22Rv1 (cell line): ENCODE data around the gene SYNE4.
"Not testable (repeated sequence)": the region's sequence is repeated elsewhere in the genome, so short reads cannot be mapped to it uniquely, and the experiment has no call there.

Source experiments
- H3K27ac ChIP-seq: fragments of 450-650 bp; 2 replicates; pipeline ENCODE4 v1.5.1; 2017
- CTCF ChIP-seq: fragments of 450-650 bp; IDR thresholded peaks from 2 replicates; pipeline ENCODE4 v1.5.1; 2017; ENCODE audit warnings: mild to moderate bottlenecking
- ZFX ChIP-seq: fragments of 450-650 bp; IDR thresholded peaks from 2 replicates; pipeline ENCODE4 v1.6.1; 2017; ENCODE audit warnings: antibody characterized with exemption, borderline replicate concordance

SYNE4 gene

DNA sequence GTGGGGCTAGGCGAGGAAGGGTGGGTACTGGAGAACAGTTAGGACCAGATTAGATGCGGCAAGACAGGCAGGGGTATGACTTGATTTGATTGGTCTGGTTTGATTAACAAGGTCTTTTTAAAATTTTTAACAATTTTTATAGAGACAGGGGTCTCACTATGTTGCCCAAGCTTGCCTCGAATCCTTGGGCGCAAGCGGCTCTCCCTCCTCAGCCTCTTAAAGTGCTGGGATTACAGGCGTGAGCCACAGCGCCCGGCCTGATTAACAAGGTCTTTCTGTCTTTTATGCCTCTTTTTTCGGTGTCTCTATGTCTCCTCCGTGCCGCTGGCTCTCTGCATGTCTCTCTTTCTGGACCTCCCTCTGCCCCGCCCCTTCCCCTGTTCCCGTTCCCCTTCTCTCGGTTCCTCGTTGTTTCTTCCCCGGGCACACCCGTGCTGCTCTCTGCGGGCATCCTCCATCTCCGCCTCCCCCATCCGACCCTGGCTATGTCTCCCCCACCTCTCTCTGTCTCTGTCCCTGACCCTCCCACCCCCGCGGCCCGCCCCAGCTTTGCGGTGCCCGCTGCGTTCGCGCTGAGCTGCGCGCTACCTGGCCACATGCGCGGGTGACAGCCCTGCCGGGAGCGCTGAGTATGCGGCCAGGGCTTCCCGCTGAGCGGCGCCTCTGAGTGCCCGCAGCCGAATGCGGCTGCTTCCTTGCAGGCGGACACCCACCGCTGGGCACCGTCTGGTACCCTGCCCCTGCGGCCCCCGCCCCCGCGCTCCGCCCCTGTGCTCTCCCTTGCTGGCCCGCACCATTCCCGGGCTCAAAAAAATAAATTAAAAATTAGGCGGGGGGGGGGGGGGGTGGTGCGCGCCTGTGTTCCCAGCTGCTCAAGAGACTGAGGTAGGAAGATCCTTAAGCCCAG is 21.7 kb downstream of the SYNE4 start:
- peak overlapping the region; percentile 49 for H3K27ac ChIP-seq
- TF ChIP-seq CTCF (no peak), ZFX (no peak)

- TF ChIP-seq ZFX: no peak
- no peak for TF ChIP-seq CTCF
Measured at GRCh38 chr19:35986111-35986510, 22.5 kb downstream of the SYNE4 start.

DNA sequence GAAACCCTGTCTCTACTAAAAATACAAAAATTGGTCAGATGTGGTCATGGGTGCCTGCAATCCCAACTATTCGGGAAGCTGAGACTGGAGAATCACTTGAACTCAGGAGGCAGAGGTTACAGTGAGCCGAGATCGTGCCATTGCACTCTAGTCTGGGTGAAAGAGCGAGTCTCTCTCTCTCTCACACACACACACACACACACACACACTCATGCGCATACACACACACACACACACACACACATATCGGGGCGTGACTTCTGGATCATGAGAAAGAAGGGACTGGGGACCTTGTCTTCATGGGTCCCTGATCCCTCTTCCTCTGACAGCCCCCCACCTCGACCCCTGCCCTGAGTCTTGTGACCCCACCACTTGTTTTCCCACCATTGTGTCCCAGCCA is 25.4 kb downstream of the SYNE4 start:
- no peak overlapping the region for H3K27ac ChIP-seq
- TF ChIP-seq ZFX (no peak), CTCF (no peak)

More at GRCh38 chr19:35986111-35986510, 22.5 kb downstream of the SYNE4 start:
- H3K27ac ChIP-seq: no peak overlapping the region

DNA sequence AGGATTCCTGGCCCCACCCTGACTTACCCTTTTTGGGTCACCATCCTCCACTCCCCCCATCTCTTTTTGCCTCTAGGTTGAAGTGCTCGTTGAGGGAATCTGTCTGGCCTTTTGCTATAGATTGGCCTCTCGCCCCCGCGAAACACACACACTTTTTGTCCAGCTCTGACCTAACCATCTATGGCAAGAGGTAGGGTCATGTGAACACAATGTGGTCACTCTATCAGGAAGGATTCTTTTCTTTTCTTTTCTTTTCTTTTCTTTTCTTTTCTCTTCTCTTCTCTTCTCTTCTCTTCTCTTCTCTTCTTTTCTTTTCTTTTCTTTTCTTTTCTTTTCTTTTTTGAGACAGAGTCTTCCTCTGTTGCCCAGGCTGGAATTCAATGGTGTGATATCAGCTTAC is 27.6 kb downstream of the SYNE4 start:
- H3K27ac ChIP-seq: not testable (repeated sequence)

GRCh38 chr19:35978832-35979365 is 29.7 kb downstream of the SYNE4 start:
- H3K27ac ChIP-seq: no peak overlapping the region
- TF ChIP-seq CTCF (no peak), ZFX (no peak)

DNA sequence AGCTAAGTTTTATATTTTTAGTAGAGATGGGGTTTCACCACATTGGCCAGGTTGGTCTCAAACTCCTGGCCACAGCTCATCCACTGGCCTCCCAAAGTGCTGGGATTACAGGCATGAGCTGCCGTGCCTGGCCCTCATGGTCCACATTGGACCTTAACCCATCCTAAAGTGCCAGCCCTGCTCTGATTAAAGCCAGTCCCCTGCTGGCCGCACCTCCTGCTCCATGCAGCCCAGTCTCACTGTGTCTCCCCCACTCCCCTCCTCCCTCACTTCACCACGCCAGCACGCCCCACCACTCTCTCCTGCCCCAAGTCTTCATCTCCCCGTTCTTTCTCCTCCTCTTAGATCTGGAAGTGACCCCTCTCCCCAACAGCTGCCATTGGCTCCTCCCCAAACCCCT is 30.3 kb downstream of the SYNE4 start:
- no peak overlapping the region for H3K27ac ChIP-seq
- TF ChIP-seq ZFX: no peak
- TF ChIP-seq CTCF: no peak

DNA sequence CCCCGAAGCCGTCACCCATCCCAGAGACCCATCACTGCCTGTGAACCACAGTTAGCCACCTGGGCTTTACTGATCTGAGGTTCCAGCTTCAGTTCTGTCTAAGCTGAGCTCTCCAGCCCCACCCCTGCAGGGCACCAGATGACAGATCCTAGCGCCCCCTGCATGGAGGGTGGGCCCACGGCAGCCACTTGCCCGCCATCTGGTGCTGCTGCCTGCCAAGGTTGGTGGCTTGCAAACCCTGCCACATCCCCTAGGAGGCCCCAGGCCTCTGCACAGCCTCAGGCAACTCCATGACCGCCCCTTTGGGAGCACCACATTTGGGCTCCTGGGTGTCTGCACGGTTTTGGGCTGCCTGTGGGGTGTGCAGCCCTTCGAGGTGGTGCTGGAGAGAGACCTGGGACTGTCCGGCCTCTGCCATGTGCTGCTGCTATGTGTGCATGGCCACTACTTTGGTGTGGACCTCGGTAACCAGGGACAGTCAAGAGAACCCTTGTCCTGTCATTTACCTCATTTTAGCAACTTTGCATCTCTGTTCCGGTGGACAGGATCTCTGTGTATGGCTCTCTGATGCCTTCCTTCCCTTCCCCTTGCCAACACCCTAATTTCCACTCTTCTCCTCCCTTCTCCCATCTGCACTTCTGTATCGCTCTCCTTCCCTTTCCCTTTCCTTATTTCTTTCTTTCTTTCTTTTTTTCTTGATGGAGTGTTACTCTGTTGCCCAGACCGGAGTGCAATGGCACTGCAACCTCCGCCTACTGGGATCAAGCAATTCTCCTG is 31.0 kb downstream of the SYNE4 start:
- no peak overlapping the region for H3K27ac ChIP-seq
- TF ChIP-seq ZFX (no peak), CTCF (peak; percentile 17)
